Endothelial cell (in vitro differentiated cells): Measurements from ENCODE around the gene DIP2A. TPM values are rescaled to one million over a fixed set of nuclear protein-coding genes. Genes with fewer than 3 reads are reported as not detected.

Source experiments
- DNase-seq: peaks from one replicate; pipeline ENCODE4 v3.0.0; 2021; ENCODE audit warnings: low spot score
- H3K27ac Mint-ChIP-seq: one replicate; pipeline ENCODE4 v1.8.0; 2021; ENCODE audit warnings: mixed read lengths, inconsistent platforms; ENCODE audit not compliant: unreplicated experiment
- H3K27me3 Mint-ChIP-seq: one replicate; pipeline ENCODE4 v1.8.0; 2021; ENCODE audit warnings: mild to moderate bottlenecking, moderate library complexity, mixed read lengths, inconsistent platforms; ENCODE audit not compliant: unreplicated experiment
- H3K36me3 Mint-ChIP-seq: one replicate; pipeline ENCODE4 v1.8.0; 2021; ENCODE audit warnings: mild to moderate bottlenecking, low read depth, mixed read lengths, inconsistent platforms; ENCODE audit not compliant: unreplicated experiment
- H3K4me1 Mint-ChIP-seq: one replicate; pipeline ENCODE4 v1.8.0; 2021; ENCODE audit warnings: mild to moderate bottlenecking, mixed read lengths, inconsistent platforms; ENCODE audit not compliant: unreplicated experiment
- H3K4me3 Mint-ChIP-seq: one replicate; pipeline ENCODE4 v1.8.0; 2021; ENCODE audit warnings: mild to moderate bottlenecking, mixed read lengths, inconsistent platforms; ENCODE audit not compliant: unreplicated experiment
- H3K9me3 Mint-ChIP-seq: one replicate; pipeline ENCODE4 v1.8.0; 2021; ENCODE audit warnings: mixed read lengths, inconsistent platforms; ENCODE audit not compliant: unreplicated experiment
- total RNA-seq: library from RNA; stranded (reverse); fragmentation: NEBNext Ultra II Directional; extraction: Animal tissue kit (Norgen Biotek cat#: 25700); gene quantifications from one replicate; pipeline ENCODE4 v1.2.1, GENCODE V29; 2021; ENCODE audit not compliant: unreplicated experiment
- TF ChIP-seq, protein P1 (sequence below): fragments of 200-600 bp; sonication (generic); IDR thresholded peaks from one replicate; pipeline ENCODE4 v1.5.0; 2021; ENCODE audit warnings: antibody characterized with exemption; ENCODE audit not compliant: unreplicated experiment

The DIP2A gene
- total RNA-seq, 1 donor from 2014 or later, result 80.2 TPM

GRCh38 chr21:46564391-46564790 is 105.7 kb downstream of the DIP2A start:
- Mint-ChIP-seq H3K27ac (no peak overlapping the region), H3K9me3 (no peaks in the 10 kb centered on the region), H3K4me1 (peaks cover 5% of the 10 kb centered on the region), H3K27me3 (peaks cover 8% of the 10 kb centered on the region), H3K4me3 (no peak overlapping the region), H3K36me3 (peaks cover 81% of the 10 kb centered on the region)
- TF ChIP-seq, protein P1, sequence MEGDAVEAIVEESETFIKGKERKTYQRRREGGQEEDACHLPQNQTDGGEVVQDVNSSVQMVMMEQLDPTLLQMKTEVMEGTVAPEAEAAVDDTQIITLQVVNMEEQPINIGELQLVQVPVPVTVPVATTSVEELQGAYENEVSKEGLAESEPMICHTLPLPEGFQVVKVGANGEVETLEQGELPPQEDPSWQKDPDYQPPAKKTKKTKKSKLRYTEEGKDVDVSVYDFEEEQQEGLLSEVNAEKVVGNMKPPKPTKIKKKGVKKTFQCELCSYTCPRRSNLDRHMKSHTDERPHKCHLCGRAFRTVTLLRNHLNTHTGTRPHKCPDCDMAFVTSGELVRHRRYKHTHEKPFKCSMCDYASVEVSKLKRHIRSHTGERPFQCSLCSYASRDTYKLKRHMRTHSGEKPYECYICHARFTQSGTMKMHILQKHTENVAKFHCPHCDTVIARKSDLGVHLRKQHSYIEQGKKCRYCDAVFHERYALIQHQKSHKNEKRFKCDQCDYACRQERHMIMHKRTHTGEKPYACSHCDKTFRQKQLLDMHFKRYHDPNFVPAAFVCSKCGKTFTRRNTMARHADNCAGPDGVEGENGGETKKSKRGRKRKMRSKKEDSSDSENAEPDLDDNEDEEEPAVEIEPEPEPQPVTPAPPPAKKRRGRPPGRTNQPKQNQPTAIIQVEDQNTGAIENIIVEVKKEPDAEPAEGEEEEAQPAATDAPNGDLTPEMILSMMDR, result no peak
- no peak for DNase-seq

DNA sequence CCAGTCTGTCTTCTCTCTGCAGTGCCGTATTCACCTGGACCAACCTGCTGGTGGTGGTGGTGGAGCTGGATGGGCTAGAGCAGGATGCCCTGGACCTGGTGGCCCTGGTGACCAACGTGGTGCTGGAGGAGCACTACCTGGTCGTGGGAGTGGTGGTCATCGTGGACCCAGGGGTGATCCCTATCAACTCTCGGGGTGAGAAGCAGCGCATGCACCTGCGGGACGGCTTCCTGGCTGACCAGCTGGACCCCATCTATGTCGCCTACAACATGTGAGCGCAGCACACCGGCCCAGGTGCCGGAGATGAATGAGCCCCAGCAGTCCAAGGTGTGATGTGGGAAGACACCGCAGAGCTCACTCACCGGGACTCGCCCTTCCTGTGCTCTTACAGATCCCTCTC is 108.7 kb downstream of the DIP2A start:
- Mint-ChIP-seq H3K27me3 (peaks cover 6% of the 10 kb centered on the region), H3K4me3 (no peak overlapping the region), H3K36me3 (peaks cover 71% of the 10 kb centered on the region)

GRCh38 chr21:46568562-46568961 is 109.9 kb downstream of the DIP2A start:
- Mint-ChIP-seq H3K36me3 (peaks cover 64% of the 10 kb centered on the region), H3K27me3 (peaks cover 6% of the 10 kb centered on the region), H3K9me3 (no peaks in the 10 kb centered on the region), H3K4me1 (no peaks in the 10 kb centered on the region), H3K27ac (no peak overlapping the region), H3K4me3 (no peak overlapping the region)
- DNase-seq, result no peak
- TF ChIP-seq, protein P1, result no peak

More for the DNA sequence above, 108.7 kb downstream of the DIP2A start:
- H3K27ac Mint-ChIP-seq, result peak overlapping the region; percentile 45
- DNase-seq, result no peak
- TF ChIP-seq, protein P1, result no peak
- no peaks in the 10 kb centered on the region for H3K9me3 Mint-ChIP-seq
- H3K4me1 Mint-ChIP-seq, result no peaks in the 10 kb centered on the region

- H3K9me3 Mint-ChIP-seq, result no peaks in the 10 kb centered on the region
- TF ChIP-seq, protein P1, result no peak
- no peak overlapping the region for H3K4me3 Mint-ChIP-seq
- peaks cover 60% of the 10 kb centered on the region for H3K36me3 Mint-ChIP-seq
- H3K27me3 Mint-ChIP-seq, result peaks cover 5% of the 10 kb centered on the region
- no peak for DNase-seq
- H3K27ac Mint-ChIP-seq, result no peak overlapping the region
- H3K4me1 Mint-ChIP-seq, result no peaks in the 10 kb centered on the region
These were observed 110.4 kb downstream of the DIP2A start for GRCh38 chr21:46569081-46569480.

DNA sequence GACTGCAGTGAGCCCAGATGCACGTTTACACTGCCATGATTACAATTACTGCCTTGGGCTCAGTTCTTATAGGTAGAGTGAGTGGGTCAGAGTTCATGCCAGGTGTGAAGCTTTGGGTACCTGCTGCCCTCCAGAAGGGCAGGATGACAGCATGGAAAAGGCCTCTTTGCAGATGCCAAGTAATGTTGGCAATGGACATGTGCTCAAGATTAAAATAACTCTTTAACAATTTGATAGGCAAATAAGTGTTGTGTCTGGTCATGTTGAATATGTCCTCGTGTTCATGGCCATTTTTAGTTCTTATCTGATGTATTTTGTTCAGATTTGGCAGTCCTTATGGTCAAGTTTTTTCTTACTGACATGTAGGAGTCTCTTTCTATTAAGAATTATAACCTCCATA is 111.4 kb downstream of the DIP2A start:
- no peak overlapping the region for H3K4me3 Mint-ChIP-seq
- H3K27me3 Mint-ChIP-seq, result peaks cover 4% of the 10 kb centered on the region
- DNase-seq, result no peak
- H3K4me1 Mint-ChIP-seq, result no peaks in the 10 kb centered on the region
- TF ChIP-seq, protein P1, result no peak
- no peaks in the 10 kb centered on the region for H3K9me3 Mint-ChIP-seq
- peaks cover 52% of the 10 kb centered on the region for H3K36me3 Mint-ChIP-seq
- no peak overlapping the region for H3K27ac Mint-ChIP-seq
